ENCODE measurements around the gene INSM2. TPM values are rescaled to one million over a fixed set of nuclear protein-coding genes. Genes with fewer than 3 reads are reported as not detected.

INSM2 gene
- total RNA-seq, 1 donor from 2014 or later = not detected

DNA sequence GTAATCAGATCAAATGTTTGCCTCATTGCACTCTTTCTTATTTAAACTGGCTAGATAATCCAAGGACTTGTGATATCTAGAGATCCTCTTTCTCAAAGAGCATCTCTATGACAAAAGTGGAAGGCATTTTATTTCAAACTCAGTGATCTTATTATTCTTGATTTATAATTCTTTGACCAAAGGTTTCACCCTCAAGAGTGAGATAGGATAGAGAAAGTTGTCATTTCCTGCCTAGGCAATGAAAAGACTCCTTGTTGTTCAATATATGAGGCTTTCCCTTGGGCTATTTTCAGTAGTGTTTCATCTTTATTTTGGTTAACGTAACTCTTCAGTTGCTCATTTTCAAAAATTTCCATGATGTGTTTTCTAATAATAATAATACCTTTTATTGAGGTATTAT is 18.0 kb upstream of the INSM2 start:
- H3K36me3 Mint-ChIP-seq (ENCODE audit: low read depth) = no peaks in the 10 kb centered on the region

DNA sequence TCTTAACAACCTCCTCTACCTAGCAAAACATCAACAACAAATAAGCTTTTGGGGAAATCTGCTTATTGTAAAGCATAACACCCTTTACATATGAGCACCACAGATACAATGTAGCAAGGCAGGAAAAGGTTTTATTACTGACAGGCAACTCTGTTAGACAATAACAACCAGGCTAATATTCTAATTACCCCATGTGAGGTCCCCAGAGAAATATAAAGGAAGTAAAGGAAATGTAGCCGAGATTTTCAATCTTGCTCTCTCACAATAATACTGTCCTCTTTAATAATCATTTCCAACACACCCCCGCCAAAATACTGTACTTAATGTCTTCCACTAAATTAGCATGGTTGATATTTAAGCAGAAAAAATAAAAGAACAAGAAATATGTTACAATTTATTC is 14.0 kb upstream of the INSM2 start:
- Mint-ChIP-seq H3K4me1 (peaks cover 4% of the 10 kb centered on the region), H3K4me3 (no peak overlapping the region), H3K27me3 (peaks cover 15% of the 10 kb centered on the region), H3K9me3 (peaks cover 4% of the 10 kb centered on the region), H3K27ac (no peak overlapping the region), H3K36me3 (ENCODE audit: low read depth) (no peaks in the 10 kb centered on the region)
- DNase-seq = no peak
- no peak for ATAC-seq (ENCODE audit: low read depth)
- intact Hi-C loops (cut with micrococcal nuclease) = no loop called here
- ChIA-PET CTCF (no interaction called here), POLR2A (no interaction called here)
- TF ChIP-seq, protein P1, sequence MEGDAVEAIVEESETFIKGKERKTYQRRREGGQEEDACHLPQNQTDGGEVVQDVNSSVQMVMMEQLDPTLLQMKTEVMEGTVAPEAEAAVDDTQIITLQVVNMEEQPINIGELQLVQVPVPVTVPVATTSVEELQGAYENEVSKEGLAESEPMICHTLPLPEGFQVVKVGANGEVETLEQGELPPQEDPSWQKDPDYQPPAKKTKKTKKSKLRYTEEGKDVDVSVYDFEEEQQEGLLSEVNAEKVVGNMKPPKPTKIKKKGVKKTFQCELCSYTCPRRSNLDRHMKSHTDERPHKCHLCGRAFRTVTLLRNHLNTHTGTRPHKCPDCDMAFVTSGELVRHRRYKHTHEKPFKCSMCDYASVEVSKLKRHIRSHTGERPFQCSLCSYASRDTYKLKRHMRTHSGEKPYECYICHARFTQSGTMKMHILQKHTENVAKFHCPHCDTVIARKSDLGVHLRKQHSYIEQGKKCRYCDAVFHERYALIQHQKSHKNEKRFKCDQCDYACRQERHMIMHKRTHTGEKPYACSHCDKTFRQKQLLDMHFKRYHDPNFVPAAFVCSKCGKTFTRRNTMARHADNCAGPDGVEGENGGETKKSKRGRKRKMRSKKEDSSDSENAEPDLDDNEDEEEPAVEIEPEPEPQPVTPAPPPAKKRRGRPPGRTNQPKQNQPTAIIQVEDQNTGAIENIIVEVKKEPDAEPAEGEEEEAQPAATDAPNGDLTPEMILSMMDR (IDR thresholded peaks at IDR 0.05) = no peak

More for the DNA sequence above, 18.0 kb upstream of the INSM2 start:
- Mint-ChIP-seq H3K9me3 (no peaks in the 10 kb centered on the region), H3K27me3 (peaks cover 12% of the 10 kb centered on the region), H3K4me1 (peaks cover 4% of the 10 kb centered on the region), H3K27ac (no peak overlapping the region), H3K4me3 (no peak overlapping the region)
- DNase-seq (no peak), ATAC-seq (ENCODE audit: low read depth) (no peak)
- ChIA-PET POLR2A (no interaction called here), CTCF (no interaction called here)
- intact Hi-C loops (cut with micrococcal nuclease) = no loop called here
- TF ChIP-seq, protein P1 (IDR thresholded peaks at IDR 0.05) = no peak

DNA sequence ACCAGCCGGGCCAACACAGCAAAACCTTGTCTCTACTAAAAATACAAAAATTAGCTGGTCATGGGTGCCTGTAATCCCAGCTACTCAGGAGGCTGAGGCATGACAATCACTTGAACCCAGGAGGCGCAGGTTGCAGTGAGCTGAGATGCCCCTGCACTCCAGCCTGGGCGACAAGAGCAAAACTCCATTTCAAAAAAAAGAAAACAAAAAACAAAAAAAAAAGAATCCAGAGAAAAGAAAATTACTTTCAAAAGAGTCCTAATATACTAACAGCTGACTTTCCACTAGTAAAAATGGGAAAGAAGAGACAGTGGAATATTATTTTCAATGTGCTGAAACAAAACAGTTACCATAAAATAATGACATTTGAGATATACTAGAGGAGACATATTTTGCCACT is 8.3 kb upstream of the INSM2 start:
- H3K4me1 Mint-ChIP-seq = no peaks in the 10 kb centered on the region
- intact Hi-C loops (cut with micrococcal nuclease) = no loop called here
- DNase-seq (no peak), ATAC-seq (ENCODE audit: low read depth) (no peak)
- H3K27me3 Mint-ChIP-seq = peaks cover 25% of the 10 kb centered on the region
- TF ChIP-seq, protein P1 (IDR thresholded peaks at IDR 0.05) = no peak
- H3K9me3 Mint-ChIP-seq = peaks cover 4% of the 10 kb centered on the region
- ChIA-PET POLR2A (no interaction called here), CTCF (no interaction called here)
- H3K36me3 Mint-ChIP-seq (ENCODE audit: low read depth) = no peaks in the 10 kb centered on the region
- no peak overlapping the region for H3K4me3 Mint-ChIP-seq
- no peak overlapping the region for H3K27ac Mint-ChIP-seq

- Mint-ChIP-seq H3K4me1 (no peaks in the 10 kb centered on the region), H3K27ac (no peak overlapping the region), H3K9me3 (peaks cover 4% of the 10 kb centered on the region), H3K27me3 (peaks cover 30% of the 10 kb centered on the region), H3K4me3 (no peak overlapping the region), H3K36me3 (ENCODE audit: low read depth) (no peaks in the 10 kb centered on the region)
- POLR2A ChIA-PET = no interaction called here
- TF ChIP-seq, protein P1 (IDR thresholded peaks at IDR 0.05) = no peak
- DNase-seq (no peak), ATAC-seq (ENCODE audit: low read depth) (no peak)
- intact Hi-C loops (cut with micrococcal nuclease) = no loop called here
- CTCF ChIA-PET = no interaction called here
Observed at GRCh38 chr14:35526962-35527361, 7.0 kb upstream of the INSM2 start.

DNA sequence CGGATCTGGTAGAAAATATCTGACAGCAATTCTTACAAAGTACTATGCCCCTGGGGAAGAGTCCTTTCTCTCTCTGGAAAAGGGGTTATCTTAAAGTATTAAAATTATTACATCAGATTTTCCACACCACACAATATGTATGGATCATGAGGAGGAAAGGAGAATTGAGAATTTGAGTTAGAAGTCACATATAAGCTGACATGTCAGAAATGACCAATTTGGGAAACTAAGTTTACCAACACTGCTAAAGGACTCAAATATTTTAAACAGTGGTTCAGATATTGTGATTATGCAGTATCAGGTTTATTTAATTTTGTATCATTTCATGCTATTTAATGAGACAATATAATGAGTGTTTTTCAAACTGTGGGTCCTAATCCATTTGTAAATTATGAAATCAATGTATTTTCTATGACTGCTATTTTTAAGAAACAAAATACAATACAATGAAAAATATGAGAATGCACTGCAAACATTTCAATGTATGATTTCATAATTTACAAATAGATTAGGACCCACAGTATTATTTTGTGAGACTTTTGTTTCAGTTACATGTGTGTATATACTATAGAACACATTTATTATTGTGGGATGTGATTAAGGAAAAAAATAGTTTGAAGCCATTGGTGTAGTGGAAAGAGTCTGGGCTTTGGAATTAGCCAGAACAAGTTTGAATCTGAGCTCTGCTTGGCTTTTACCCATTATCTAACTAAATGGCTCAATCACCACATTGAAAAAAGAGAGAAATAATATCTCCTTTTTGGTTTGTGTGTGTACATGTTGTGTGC is 1.8 kb upstream of the INSM2 start:
- DNase-seq (no peak), ATAC-seq (ENCODE audit: low read depth) (no peak)
- TF ChIP-seq, protein P1 (IDR thresholded peaks at IDR 0.05) = no peak
- ChIA-PET POLR2A (no interaction called here), CTCF (no interaction called here)
- H3K36me3 Mint-ChIP-seq (ENCODE audit: low read depth) = no peaks in the 10 kb centered on the region
- peaks cover 16% of the 10 kb centered on the region for H3K4me1 Mint-ChIP-seq
- H3K27me3 Mint-ChIP-seq = peaks cover 45% of the 10 kb centered on the region
- intact Hi-C loops (cut with micrococcal nuclease) = loop anchor here (5.0 to 10.0 kb wide), 4 partner anchors 95 to 487 kb away; partner anchors contain the start of genes FAM177A1 and RALGAPA1
- no peaks in the 10 kb centered on the region for H3K9me3 Mint-ChIP-seq
- H3K4me3 Mint-ChIP-seq = no peak overlapping the region
- H3K27ac Mint-ChIP-seq = no peak overlapping the region

All from activated B cell treated with CpG ODN at 0.5 μM for 24 hours (primary cell).